H9 (cell line): ENCODE results near the gene OCIAD2. TPM values are rescaled to one million over a fixed set of nuclear protein-coding genes. Genes with fewer than 3 reads are reported as not detected.
A peak's percentile ranks its signal among the peaks of the same experiment; 100 is the strongest.

Experiments used
- DNase-seq: peaks from one replicate; pipeline ENCODE4 v3.0.0-alpha.2; 2017
- H2AFZ ChIP-seq: one replicate; pipeline ENCODE4 v1.6.1; 2013; ENCODE audit warnings: mild to moderate bottlenecking, low read length, control low read depth, moderate library complexity
- H2AK5ac ChIP-seq: 2 replicates; pipeline ENCODE4 v1.6.1; 2013; ENCODE audit warnings: low read length, control low read depth, mixed read lengths; ENCODE audit not compliant: insufficient read length
- H2BK120ac ChIP-seq: one replicate; pipeline ENCODE4 v1.6.1; 2013; ENCODE audit warnings: low read depth, mild to moderate bottlenecking, low read length, control low read depth, inconsistent platforms; ENCODE audit not compliant: poor library complexity, severe bottlenecking
- H2BK12ac ChIP-seq: 2 replicates; pipeline ENCODE4 v1.6.1; 2013; ENCODE audit warnings: low read length, control low read depth, mixed read lengths, low read depth; ENCODE audit not compliant: insufficient read length
- H2BK15ac ChIP-seq: 2 replicates; pipeline ENCODE4 v1.6.1; 2013; ENCODE audit warnings: low read depth, low read length, control low read depth
- H2BK20ac ChIP-seq: one replicate; pipeline ENCODE4 v1.6.1; 2013; ENCODE audit warnings: low read depth, mild to moderate bottlenecking, low read length, control low read depth, inconsistent platforms; ENCODE audit not compliant: poor library complexity, severe bottlenecking
- H2BK5ac ChIP-seq: 2 replicates; pipeline ENCODE4 v1.6.1; 2013; ENCODE audit warnings: low read length, control low read depth, mixed read lengths; ENCODE audit not compliant: insufficient read length
- H3K14ac ChIP-seq: 2 replicates; pipeline ENCODE4 v1.6.1; 2013; ENCODE audit warnings: low read length, control low read depth; ENCODE audit not compliant: insufficient read depth
- H3K18ac ChIP-seq: 2 replicates; pipeline ENCODE4 v1.6.1; 2013; ENCODE audit warnings: low read depth, mild to moderate bottlenecking, mixed read lengths, low read length, control low read depth; ENCODE audit not compliant: insufficient read length
- H3K23ac ChIP-seq: 2 replicates; pipeline ENCODE4 v1.6.1; 2013; ENCODE audit warnings: low read length, control low read depth, mixed read lengths, low read depth; ENCODE audit not compliant: insufficient read length
- H3K23me2 ChIP-seq: 2 replicates; pipeline ENCODE4 v1.6.1; 2013; ENCODE audit warnings: low read depth, mild to moderate bottlenecking, mixed read lengths, low read length, control low read depth; ENCODE audit not compliant: insufficient read length, poor library complexity, severe bottlenecking
- H3K27ac ChIP-seq: 2 replicates; pipeline ENCODE4 v1.5.1; 2013; ENCODE audit warnings: low read length, control low read depth, mixed read lengths, low read depth; ENCODE audit not compliant: insufficient read length
- H3K27me3 ChIP-seq: 2 replicates; pipeline ENCODE4 v1.6.1; 2013; ENCODE audit warnings: low read length, control low read depth, inconsistent platforms; ENCODE audit not compliant: insufficient read depth
- H3K4ac ChIP-seq: 2 replicates; pipeline ENCODE4 v1.6.1; 2013; ENCODE audit warnings: low read depth, mild to moderate bottlenecking, control low read depth, inconsistent platforms, low read length, moderate library complexity
- H3K4me1 ChIP-seq: 2 replicates; pipeline ENCODE4 v1.6.1; 2013; ENCODE audit warnings: low read length, control low read depth, inconsistent platforms; ENCODE audit not compliant: insufficient read depth
- H3K4me2 ChIP-seq: 2 replicates; pipeline ENCODE4 v1.6.1; 2013; ENCODE audit warnings: low read length, control low read depth, mixed read lengths; ENCODE audit not compliant: insufficient read length, insufficient read depth
- H3K56ac ChIP-seq: 2 replicates; pipeline ENCODE4 v1.6.1; 2013; ENCODE audit warnings: low read depth, mild to moderate bottlenecking, mixed read lengths, low read length, control low read depth; ENCODE audit not compliant: insufficient read length
- H3K79me1 ChIP-seq: 2 replicates; pipeline ENCODE4 v1.6.1; 2013; ENCODE audit warnings: low read depth, mild to moderate bottlenecking, moderate library complexity, low read length, control low read depth, inconsistent platforms; ENCODE audit not compliant: insufficient read depth, poor library complexity, severe bottlenecking
- H3K79me2 ChIP-seq: 2 replicates; pipeline ENCODE4 v1.6.1; 2013; ENCODE audit warnings: low read length, control low read depth, inconsistent platforms; ENCODE audit not compliant: insufficient read depth
- H3K9ac ChIP-seq: 2 replicates; pipeline ENCODE4 v1.6.1; 2013; ENCODE audit warnings: low read length, control low read depth, mixed read lengths; ENCODE audit not compliant: insufficient read length; ENCODE audit errors: extremely low read depth
- H3K9me3 ChIP-seq: one replicate; pipeline ENCODE4 v1.6.1; 2013; ENCODE audit warnings: low read depth, low read length, inconsistent platforms; ENCODE audit not compliant: control insufficient read depth
- H3T11ph ChIP-seq: one replicate; pipeline ENCODE4 v1.6.1; 2013; ENCODE audit warnings: mild to moderate bottlenecking, low read length, control low read depth, inconsistent platforms
- H4K20me1 ChIP-seq: one replicate; pipeline ENCODE4 v1.6.1; 2013; ENCODE audit not compliant: control insufficient read depth, insufficient read length, insufficient read depth
- H4K5ac ChIP-seq: 2 replicates; pipeline ENCODE4 v1.6.1; 2013; ENCODE audit warnings: low read depth, mild to moderate bottlenecking, mixed read lengths, low read length, control low read depth; ENCODE audit not compliant: insufficient read length
- H4K8ac ChIP-seq: replicated peaks from 2 replicates; pipeline ENCODE4 v1.6.1; 2013; ENCODE audit warnings: low read length, control low read depth, mixed read lengths, low read depth; ENCODE audit not compliant: insufficient read length
- H4K91ac ChIP-seq: 2 replicates; pipeline ENCODE4 v1.6.1; 2013; ENCODE audit warnings: low read depth, mild to moderate bottlenecking, moderate library complexity, mixed read lengths, low read length, control low read depth; ENCODE audit not compliant: insufficient read length
- H3K27ac Mint-ChIP-seq, 3 experiments: 2 replicates in 2 of 3; 3 replicates in 1 of 3; pipeline ENCODE4 v1.8.0; 2020 to 2021; ENCODE audit warnings: mixed read lengths in 3 of 3, mild to moderate bottlenecking in 1 of 3, moderate library complexity in 1 of 3
- H3K27me3 Mint-ChIP-seq: 2 replicates; pipeline ENCODE4 v1.8.0; 2021; ENCODE audit warnings: low read depth, mild to moderate bottlenecking, moderate library complexity, mixed read lengths
- H3K36me3 Mint-ChIP-seq, 3 experiments: 2 replicates in 2 of 3; 3 replicates in 1 of 3; pipeline ENCODE4 v1.8.0; 2020 to 2021; ENCODE audit warnings: low read depth in 3 of 3, mixed read lengths in 3 of 3; ENCODE audit not compliant: insufficient read depth in 1 of 3
- H3K4me1 Mint-ChIP-seq, 2 experiments: 2 replicates each; pipeline ENCODE4 v1.8.0; 2020; ENCODE audit warnings: mixed read lengths in 2 of 2
- H3K4me3 Mint-ChIP-seq, 2 experiments: 2 replicates in 1 of 2; 3 replicates in 1 of 2; pipeline ENCODE4 v1.8.0; 2020 to 2021; ENCODE audit warnings: mild to moderate bottlenecking in 2 of 2, mixed read lengths in 2 of 2, moderate library complexity in 1 of 2
- H3K9me3 Mint-ChIP-seq, 2 experiments: 2 replicates in 1 of 2; 3 replicates in 1 of 2; pipeline ENCODE4 v1.8.0; 2020; ENCODE audit warnings: mild to moderate bottlenecking in 2 of 2, mixed read lengths in 2 of 2, moderate library complexity in 1 of 2
- CTCF ChIP-seq: fragments of 200-600 bp; sonication (generic); conservative IDR thresholded peaks from 3 replicates; pipeline ENCODE4 v1.8.0; 2021; ENCODE audit warnings: antibody characterized with exemption, mild to moderate bottlenecking
- WGBS: extraction: QIAGEN DNeasy Blood & Tissue Kit; methylation state at CpG from one replicate; pipeline ENCODE4 v1.1.7; 2013; ENCODE audit warnings: missing lambda C conversion rate, low lambda C conversion rate, mixed read lengths; ENCODE audit not compliant: insufficient read length; ENCODE audit errors: extremely low coverage; 5-methylcytosine and 5-hydroxymethylcytosine counted together
- total RNA-seq: library from RNA; stranded (reverse); gene quantifications from 2 replicates; pipeline ENCODE4 v1.2.1, GENCODE V29; 2021

The OCIAD2 gene
- total RNA-seq, 1 experiment from 2014 or later = 108 TPM

DNA sequence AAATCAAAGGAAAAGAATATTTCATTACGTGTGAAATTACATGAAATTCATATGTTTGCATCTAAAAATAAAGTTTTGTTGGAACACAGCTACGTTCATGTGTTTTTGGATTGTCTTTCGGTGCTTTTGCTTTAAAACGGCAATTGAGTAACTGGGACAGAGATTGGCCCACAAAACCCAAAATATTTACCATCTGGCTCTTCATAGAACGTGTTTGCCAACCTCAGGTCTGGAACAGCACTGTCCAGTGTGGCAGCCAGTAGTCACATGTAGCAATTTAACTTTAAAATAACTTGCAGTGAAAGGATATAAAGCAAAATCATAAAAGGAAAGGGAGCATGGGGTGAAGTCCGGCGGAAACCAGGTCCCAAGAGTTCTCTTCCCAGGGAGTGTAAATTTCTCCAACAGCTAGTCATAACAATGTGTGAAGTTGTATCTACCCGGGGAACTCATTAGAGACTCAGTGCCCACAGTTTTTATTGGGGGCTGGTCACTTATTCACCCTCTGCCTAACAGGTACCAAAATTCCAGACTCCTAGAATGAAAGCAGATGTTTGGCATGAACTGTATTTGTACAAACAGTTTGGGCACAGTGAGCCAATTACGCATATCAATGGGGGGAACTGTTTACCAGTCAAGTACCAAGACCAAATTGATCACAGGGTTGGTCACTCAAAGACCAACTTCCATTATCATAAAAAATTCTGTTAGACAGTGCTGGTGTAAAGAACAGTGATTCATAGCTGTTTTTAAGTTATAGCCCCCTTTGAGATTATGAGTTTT, 65.3 kb downstream of the OCIAD2 start:
- Mint-ChIP-seq H3K4me1 (peaks cover 4 to 6% of the 10 kb centered on the region in 2 experiments), H3K4me3 (no peak overlapping the region), H3K27me3 (no peaks in the 10 kb centered on the region), H3K9me3 (no peaks in the 10 kb centered on the region), H3K36me3 (peaks cover 36 to 80% (median 67%) of the 10 kb centered on the region in 3 experiments; a peak in 6 of 7 replicates), H3K27ac (peak overlapping the region in 2 of 3 experiments; percentile 83 to 91; a peak in 4 of 7 replicates)
- Histone ChIP-seq H3K4ac (no peak overlapping the region), H2BK12ac (no peak overlapping the region), H2AK5ac (no peak overlapping the region), H3K23me2 (no peaks in the 10 kb centered on the region), H2AFZ (no peak overlapping the region), H3K79me1 (peaks cover 2% of the 10 kb centered on the region), H3T11ph (no peak overlapping the region), H4K20me1 (no peaks in the 10 kb centered on the region), H2BK120ac (no peak overlapping the region), H3K56ac (no peak overlapping the region), H3K27ac (no peak overlapping the region), H2BK5ac (no peak overlapping the region), H2BK20ac (no peak overlapping the region), H3K23ac (no peak overlapping the region), H4K8ac (no peak overlapping the region), H3K4me2 (no peak overlapping the region), H3K9me3 (no peaks in the 10 kb centered on the region), H3K18ac (no peak overlapping the region), H3K27me3 (no peaks in the 10 kb centered on the region), H4K91ac (no peak overlapping the region), H3K4me1 (no peaks in the 10 kb centered on the region), H3K9ac (no peak overlapping the region), H3K79me2 (peaks cover 6% of the 10 kb centered on the region; the same call in 1 of the 2 replicates), H2BK15ac (no peak overlapping the region), H4K5ac (no peak overlapping the region), H3K14ac (no peak overlapping the region)
- no peak for DNase-seq
- no peak for TF ChIP-seq CTCF
- no CpG with 5 or more reads among the region's 9 CpGs for WGBS
